Neural progenitor cell (in vitro differentiated cells): ENCODE results near the gene SERPINA9.

Source experiments
- EZH2phosphoT487 ChIP-seq: fragments of 200-600 bp; sonication (generic); IDR thresholded peaks from 2 replicates; pipeline ENCODE4 v1.6.1; 2017; ENCODE audit warnings: antibody characterized with exemption
- TF ChIP-seq, protein P1 (sequence below): fragments of 200-600 bp; sonication (generic); IDR thresholded peaks from 2 replicates; pipeline ENCODE4 v1.5.1; 2017; ENCODE audit warnings: antibody characterized with exemption, mild to moderate bottlenecking

DNA sequence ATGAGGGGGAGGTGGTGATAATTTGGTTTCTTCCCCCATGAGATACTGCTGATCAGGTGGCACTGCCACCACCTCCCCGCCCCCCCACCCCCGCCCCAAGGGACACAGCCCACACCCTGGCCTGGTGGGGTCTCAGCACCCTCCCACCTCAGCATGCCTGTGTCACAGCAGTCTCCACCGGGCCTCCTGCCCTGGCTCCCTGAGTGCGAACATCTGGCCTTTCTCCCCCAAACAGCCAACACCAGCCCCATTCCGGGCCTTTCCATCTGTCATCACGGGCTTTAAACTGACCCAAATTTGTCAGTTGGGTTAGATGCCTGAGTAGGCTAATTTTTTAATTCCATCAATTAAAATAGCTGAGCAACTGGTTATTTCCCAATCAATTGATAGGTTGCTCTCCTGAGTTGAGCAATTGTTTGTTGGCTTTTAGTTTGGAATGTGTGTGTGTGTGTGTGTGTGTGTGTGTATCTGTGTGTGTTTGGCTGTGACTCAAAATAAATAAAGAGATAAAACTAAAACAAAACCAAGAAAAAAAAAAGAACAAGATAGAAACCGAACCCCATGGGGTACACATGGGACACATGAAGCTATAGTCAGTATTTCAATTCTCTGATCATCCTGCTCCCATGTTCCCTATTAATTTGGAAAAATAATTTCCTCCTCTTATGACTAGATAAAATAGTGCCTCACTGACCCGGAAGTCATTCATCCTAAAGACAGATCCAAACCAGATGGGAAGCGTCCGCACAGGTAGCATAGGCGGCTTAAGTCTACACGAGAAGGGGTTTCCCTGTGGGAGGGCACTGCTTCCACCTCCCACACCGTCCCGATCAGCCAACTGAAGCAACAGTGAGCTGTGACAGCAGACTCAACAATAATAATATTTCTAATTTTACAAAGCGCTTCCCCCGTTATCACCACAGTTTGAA is 25.9 kb upstream of the SERPINA9 start:
- TF ChIP-seq, protein P1, sequence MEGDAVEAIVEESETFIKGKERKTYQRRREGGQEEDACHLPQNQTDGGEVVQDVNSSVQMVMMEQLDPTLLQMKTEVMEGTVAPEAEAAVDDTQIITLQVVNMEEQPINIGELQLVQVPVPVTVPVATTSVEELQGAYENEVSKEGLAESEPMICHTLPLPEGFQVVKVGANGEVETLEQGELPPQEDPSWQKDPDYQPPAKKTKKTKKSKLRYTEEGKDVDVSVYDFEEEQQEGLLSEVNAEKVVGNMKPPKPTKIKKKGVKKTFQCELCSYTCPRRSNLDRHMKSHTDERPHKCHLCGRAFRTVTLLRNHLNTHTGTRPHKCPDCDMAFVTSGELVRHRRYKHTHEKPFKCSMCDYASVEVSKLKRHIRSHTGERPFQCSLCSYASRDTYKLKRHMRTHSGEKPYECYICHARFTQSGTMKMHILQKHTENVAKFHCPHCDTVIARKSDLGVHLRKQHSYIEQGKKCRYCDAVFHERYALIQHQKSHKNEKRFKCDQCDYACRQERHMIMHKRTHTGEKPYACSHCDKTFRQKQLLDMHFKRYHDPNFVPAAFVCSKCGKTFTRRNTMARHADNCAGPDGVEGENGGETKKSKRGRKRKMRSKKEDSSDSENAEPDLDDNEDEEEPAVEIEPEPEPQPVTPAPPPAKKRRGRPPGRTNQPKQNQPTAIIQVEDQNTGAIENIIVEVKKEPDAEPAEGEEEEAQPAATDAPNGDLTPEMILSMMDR, result no peak
- no peak for TF ChIP-seq EZH2phosphoT487
